Stimulated activated CD8-positive, alpha-beta memory T cell treated with anti-CD3 and anti-CD28 coated beads, Interleukin-12 subunit alpha, Interleukin-12 subunit beta, amount 100 ng/mL, for 1 hour (primary cell): ENCODE results near the gene ABHD8.

Experiments
- DNase-seq: peaks from one replicate; pipeline ENCODE4 v3.0.0-alpha.2; 2020; ENCODE audit warnings: low read depth

The ABHD8 gene, protein sequence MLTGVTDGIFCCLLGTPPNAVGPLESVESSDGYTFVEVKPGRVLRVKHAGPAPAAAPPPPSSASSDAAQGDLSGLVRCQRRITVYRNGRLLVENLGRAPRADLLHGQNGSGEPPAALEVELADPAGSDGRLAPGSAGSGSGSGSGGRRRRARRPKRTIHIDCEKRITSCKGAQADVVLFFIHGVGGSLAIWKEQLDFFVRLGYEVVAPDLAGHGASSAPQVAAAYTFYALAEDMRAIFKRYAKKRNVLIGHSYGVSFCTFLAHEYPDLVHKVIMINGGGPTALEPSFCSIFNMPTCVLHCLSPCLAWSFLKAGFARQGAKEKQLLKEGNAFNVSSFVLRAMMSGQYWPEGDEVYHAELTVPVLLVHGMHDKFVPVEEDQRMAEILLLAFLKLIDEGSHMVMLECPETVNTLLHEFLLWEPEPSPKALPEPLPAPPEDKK

GRCh38 chr19:17303167-17303939 lies at the start of gene ABHD8:
TSS of gene ABHD8 (minus strand) at chr19:17303425. CDS start at chr19:17301616, 1,809 bp downstream.
- DNase-seq: peak; percentile 87

GRCh38 chr19:17352608-17353280 lies 49.5 kb upstream of the ABHD8 start:
- DNase-seq: no peak

DNA sequence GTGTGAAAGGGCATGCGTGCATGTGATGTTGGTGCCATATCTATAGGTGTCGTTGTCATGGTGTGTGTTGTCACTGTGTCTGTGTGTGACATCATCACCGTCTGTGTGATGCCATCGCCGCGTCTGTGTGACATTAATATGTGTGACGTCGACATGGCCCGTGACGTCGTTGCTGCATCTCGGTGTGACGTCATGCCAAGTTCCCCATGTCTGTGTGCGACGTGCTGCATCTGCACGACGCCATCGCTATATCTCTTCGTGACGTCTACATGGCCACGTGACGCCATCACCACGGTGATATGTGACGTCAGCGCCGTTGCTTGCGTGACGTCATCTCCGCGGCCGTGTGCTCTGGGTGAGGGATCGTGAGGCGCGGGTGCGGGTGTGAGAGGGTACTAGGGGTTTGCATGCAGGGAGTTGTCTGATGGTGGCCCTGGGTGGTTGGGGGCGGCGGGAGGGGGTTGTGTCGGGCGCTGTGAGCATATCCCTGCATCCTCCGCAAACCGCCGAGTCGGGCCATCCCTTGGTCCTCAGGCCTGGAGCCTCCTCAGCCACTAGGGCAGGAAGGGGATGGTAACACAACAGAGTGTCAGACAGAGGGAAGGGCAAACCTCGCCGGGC lies 48.7 kb upstream of the ABHD8 start:
- no peak for DNase-seq

- DNase-seq: no peak
Observed at GRCh38 chr19:17348700-17349099, 45.5 kb upstream of the ABHD8 start.

DNA sequence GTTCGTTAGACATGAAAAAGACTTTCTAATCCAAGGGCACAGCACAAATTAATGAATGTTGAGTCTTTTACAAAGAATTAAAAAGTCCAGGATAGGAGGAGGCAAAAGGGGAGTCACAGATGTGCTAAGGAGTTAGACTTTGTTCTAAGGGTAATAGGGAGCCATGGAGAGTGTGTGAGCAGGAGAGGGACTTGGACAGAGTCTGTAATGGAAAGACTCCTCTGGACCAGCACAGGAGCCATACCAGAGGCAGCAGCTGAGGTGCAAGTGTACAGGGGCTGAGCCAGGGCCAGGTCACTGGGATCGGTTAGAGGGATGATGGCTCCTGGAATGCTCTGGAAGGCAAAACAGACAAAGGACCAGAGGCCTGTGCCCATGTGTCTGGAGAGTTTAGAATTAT lies 44.7 kb upstream of the ABHD8 start:
- DNase-seq: no peak

DNA sequence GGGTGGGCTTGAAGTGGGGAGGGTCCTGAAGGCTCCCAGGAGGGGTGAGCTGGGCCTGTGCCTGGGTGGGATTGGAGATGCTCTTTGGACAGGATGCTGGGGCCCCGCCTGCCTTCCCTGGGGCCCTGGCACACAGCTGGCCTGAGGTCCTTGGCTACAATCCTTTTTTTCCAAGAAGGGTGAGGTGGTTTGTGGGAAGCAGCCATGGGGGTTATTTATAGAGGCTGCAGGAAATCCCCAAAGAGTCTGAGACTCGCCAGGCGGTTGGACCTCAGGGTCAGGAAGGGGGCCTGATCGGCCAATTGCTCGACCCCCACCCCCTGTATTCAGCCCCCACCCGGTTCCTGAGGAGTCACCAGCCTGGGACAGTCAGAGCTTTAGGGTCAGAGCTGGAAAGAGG lies 44.1 kb upstream of the ABHD8 start:
- DNase-seq: no peak

GRCh38 chr19:17346109-17346671 lies 43.0 kb upstream of the ABHD8 start:
- DNase-seq: peak; percentile 61

GRCh38 chr19:17341845-17342244 lies 38.6 kb upstream of the ABHD8 start:
- no peak for DNase-seq

GRCh38 chr19:17341386-17341785 lies 38.2 kb upstream of the ABHD8 start:
- no peak for DNase-seq

- no peak for DNase-seq
Observed at GRCh38 chr19:17340871-17341357, 37.7 kb upstream of the ABHD8 start.

DNA sequence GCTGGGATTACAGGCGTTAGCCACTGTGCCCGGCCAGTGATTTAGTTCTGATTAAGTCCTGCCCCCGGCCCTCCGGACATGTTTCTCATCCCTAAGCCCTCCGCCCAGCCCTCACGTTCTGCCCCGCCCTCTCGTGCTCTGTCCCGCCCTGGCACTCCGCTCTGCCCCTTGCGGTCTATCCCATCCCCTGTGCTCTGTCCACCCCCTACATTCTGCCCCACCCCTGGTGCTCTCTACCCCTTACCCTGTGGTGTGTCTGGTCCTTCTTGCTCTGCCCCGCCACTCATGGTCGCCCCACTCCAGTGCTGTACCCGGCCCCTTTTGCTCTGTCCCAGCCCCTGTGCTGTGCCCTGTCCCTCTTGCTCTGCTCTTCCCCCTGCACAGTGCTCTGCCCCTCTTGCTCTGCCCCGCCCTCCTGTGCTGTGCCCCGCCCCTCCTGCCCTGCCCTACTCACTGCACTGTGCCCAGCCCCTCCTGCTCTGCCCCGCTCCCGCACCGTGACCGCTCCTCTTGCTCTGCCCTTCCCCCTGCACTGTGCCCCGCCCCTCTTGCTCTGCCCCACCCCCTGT lies 37.2 kb upstream of the ABHD8 start:
- DNase-seq: no peak

DNA sequence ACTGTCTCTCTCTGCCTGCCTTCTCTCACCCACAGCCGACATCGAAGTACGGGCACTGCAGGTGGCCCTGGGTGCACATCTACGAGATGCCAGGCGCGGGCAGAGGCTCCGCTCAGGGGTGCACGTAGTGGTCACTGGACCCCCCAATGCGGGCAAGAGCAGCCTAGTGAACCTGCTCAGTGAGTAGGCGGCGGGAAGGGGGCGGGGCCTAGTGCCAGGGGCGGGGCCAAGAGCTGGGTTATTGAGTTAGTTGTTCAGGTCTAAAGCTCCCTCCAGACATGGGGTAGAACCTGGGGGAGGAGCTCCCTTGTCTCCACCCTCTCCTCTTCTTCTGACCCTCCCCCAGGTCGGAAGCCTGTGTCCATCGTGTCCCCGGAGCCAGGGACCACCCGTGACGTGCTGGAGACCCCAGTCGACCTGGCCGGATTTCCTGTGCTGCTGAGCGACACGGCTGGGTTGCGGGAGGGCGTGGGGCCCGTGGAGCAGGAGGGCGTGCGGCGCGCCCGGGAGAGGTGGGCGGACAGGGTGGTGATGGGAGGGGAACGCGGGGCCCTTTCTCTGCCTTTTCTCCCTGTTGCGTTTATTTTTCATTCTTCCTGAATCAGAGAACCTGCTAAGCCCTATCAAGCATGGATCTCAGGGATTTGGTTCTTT lies 36.0 kb upstream of the ABHD8 start:
- DNase-seq: no peak

DNA sequence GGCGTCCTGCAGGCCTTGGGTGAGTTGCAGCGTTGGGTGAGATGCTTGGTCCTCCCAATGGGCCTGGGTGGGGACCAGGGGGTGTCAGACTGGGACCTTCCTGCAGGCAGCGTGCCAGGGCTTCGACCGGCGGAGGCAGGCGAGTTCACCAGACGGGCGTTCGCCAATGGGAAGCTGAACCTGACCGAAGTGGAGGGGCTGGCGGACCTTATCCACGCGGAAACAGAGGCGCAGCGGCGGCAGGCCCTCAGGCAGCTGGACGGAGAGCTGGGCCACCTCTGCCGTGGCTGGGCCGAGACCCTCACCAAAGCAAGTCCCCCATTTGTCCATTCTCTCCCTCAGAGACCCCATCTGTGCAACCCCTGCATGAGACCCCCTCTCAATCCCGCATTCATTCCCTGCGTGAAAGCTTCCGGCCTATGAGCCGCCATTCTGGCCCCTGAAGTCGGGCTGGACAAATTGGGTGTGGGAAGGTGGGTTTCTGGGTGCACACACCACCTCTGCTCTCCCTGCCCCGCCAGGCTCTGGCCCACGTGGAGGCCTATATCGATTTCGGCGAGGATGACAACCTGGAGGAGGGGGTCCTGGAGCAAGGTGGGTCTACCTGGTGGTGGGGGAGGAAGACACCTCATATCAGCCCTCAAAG lies 35.3 kb upstream of the ABHD8 start:
- DNase-seq: no peak

- DNase-seq: no peak
Observed at GRCh38 chr19:17337675-17338432, 34.6 kb upstream of the ABHD8 start.

- DNase-seq: peak; percentile 92
Observed at GRCh38 chr19:17336872-17337674, 33.8 kb upstream of the ABHD8 start, which contains the start of gene GTPBP3. TSS of gene GTPBP3 (plus strand) at chr19:17337553. CDS start at chr19:17337612, 59 bp downstream.

- no peak for DNase-seq
Observed at GRCh38 chr19:17335575-17335974, 32.4 kb upstream of the ABHD8 start.

- DNase-seq: peak; percentile 91
Observed at GRCh38 chr19:17334414-17335409, 31.5 kb upstream of the ABHD8 start, which contains the start of gene ANO8. TSS of gene ANO8 (minus strand) at chr19:17334855. CDS start at chr19:17334670, 185 bp downstream.
